Natural killer cell (primary cell): Measurements from ENCODE around the gene AOC2. TPM values are rescaled to one million over a fixed set of nuclear protein-coding genes. Genes with fewer than 3 reads are reported as not detected.

ENCODE experiments used
- ATAC-seq, 3 donors: fragments of 150-1000 bp in 2 of 3; fragments of 200-7000 bp in 1 of 3; cut with Tn5 transposase; 1 replicate in 1 of 3; 2 replicates in 2 of 3; pipeline ENCODE4 v1.10.0; 2021; ENCODE audit warnings: mild to moderate bottlenecking in 2 of 3, moderate library complexity in 2 of 3
- DNase-seq, 2 donors: peaks; one replicate each; pipeline versions ENCODE4 v3.0.0 to v3.0.0-alpha.2; 2013 to 2021; ENCODE audit warnings: mixed read lengths in 1 of 2
- H3K27ac ChIP-seq: one replicate; pipeline ENCODE4 v1.5.1; 2013; ENCODE audit warnings: mild to moderate bottlenecking, low read length
- H3K27me3 ChIP-seq: one replicate; pipeline ENCODE4 v1.6.1; 2013; ENCODE audit warnings: low read length; ENCODE audit not compliant: control insufficient read depth, insufficient read depth
- H3K36me3 ChIP-seq: one replicate; pipeline ENCODE4 v1.6.1; 2013; ENCODE audit warnings: low read length; ENCODE audit not compliant: control insufficient read depth, insufficient read depth
- H3K4me1 ChIP-seq: one replicate; pipeline ENCODE4 v1.6.1; 2013; ENCODE audit warnings: low read length; ENCODE audit not compliant: control insufficient read depth, insufficient read depth
- H3K4me3 ChIP-seq: one replicate; pipeline ENCODE4 v1.5.1; 2013; ENCODE audit warnings: low read length
- H3K9me3 ChIP-seq: one replicate; pipeline ENCODE4 v1.6.1; 2013; ENCODE audit warnings: low read length; ENCODE audit not compliant: control insufficient read depth, insufficient read depth
- H3K27ac Mint-ChIP-seq, 2 donors: one replicate each; pipeline ENCODE4 v1.8.0; 2022; ENCODE audit warnings: mild to moderate bottlenecking in 2 of 2, mixed read lengths in 2 of 2, moderate library complexity in 1 of 2
- H3K27me3 Mint-ChIP-seq, 2 donors: one replicate each; pipeline ENCODE4 v1.8.0; 2022; ENCODE audit warnings: low read depth in 2 of 2, mixed read lengths in 2 of 2
- H3K36me3 Mint-ChIP-seq: one replicate; pipeline ENCODE4 v1.8.0; 2022; ENCODE audit warnings: mixed read lengths
- H3K4me1 Mint-ChIP-seq, 2 donors: one replicate each; pipeline ENCODE4 v1.8.0; 2022; ENCODE audit warnings: mixed read lengths in 2 of 2
- H3K4me3 Mint-ChIP-seq: one replicate; pipeline ENCODE4 v1.8.0; 2022; ENCODE audit warnings: mild to moderate bottlenecking, moderate library complexity, mixed read lengths
- H3K9me3 Mint-ChIP-seq, 2 donors: one replicate each; pipeline ENCODE4 v1.8.0; 2022; ENCODE audit warnings: mixed read lengths in 2 of 2
- CTCF ChIP-seq: fragments of 200-600 bp; IDR thresholded peaks from one replicate; pipeline ENCODE4 v1.8.0; 2022; ENCODE audit warnings: antibody characterized with exemption
- WGBS: methylation state at CpG from one replicate; pipeline ENCODE4 v1.1.7; 2013; ENCODE audit warnings: missing lambda C conversion rate; ENCODE audit not compliant: insufficient coverage; 5-methylcytosine and 5-hydroxymethylcytosine counted together
- intact Hi-C: fragments of 100-400 bp; cut with micrococcal nuclease; formaldehyde crosslinking; loops from one replicate; pipeline ENCODE4 v1.14.2; 2022
- total RNA-seq, 4 donors: library from RNA; stranded (reverse); fragments of 120-200 nt in 1 of 4; gene quantifications; one replicate each; pipeline versions ENCODE4 v1.2.3 to v1.2.4, GENCODE V29; 2013 to 2022

The AOC2 gene
- total RNA-seq, 3 donors from 2014 or later (not counting 1 experiment from before 2014, with no cell fraction given), result 3.0 to 3.9 (median 3.5) TPM

DNA sequence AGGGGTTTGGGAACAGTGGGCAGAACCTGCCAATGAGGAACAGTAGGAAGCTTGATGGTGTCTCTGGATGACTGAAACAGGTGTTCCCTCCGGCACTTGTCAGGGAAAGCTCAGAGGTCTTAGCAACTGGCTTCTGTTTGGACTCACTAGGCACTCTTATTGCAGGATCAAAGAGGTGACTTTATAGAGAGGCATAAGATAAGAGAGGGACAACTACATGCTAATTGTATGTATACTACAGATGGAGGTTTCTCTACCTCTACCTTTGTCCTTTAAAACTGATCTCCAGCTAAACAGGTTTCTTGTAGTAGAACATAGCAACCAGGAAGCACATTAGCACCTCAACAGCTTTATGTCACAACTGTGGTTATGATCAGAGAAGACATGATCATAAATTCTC lies 38.1 kb upstream of the AOC2 start:
- peaks cover 8% of the 10 kb centered on the region for H3K36me3 Mint-ChIP-seq
- intact Hi-C loops, result no loop called here
- Histone ChIP-seq H3K36me3 (peaks cover 20% of the 10 kb centered on the region), H3K9me3 (no peaks in the 10 kb centered on the region), H3K27me3 (no peaks in the 10 kb centered on the region), H3K4me3 (no peak overlapping the region), H3K4me1 (no peaks in the 10 kb centered on the region), H3K27ac (no peak overlapping the region)
- WGBS, result 95% methylated on average over 1 of the region's 1 CpG
- no peaks in the 10 kb centered on the region for H3K27me3 Mint-ChIP-seq
- TF ChIP-seq CTCF, result no peak
- H3K27ac Mint-ChIP-seq, result no peak overlapping the region
- H3K4me1 Mint-ChIP-seq, result no peaks in the 10 kb centered on the region
- ATAC-seq (no peak), DNase-seq (no peak)
- no peaks in the 10 kb centered on the region for H3K9me3 Mint-ChIP-seq
- H3K4me3 Mint-ChIP-seq, result no peak overlapping the region

GRCh38 chr17:42809250-42809649 lies 35.1 kb upstream of the AOC2 start:
- DNase-seq (no peak), ATAC-seq (no peak)
- Histone ChIP-seq H3K4me1 (no peaks in the 10 kb centered on the region), H3K27ac (no peak overlapping the region), H3K4me3 (no peak overlapping the region), H3K9me3 (no peaks in the 10 kb centered on the region), H3K36me3 (peaks cover 38% of the 10 kb centered on the region), H3K27me3 (no peaks in the 10 kb centered on the region)
- peaks cover 8% of the 10 kb centered on the region for H3K36me3 Mint-ChIP-seq
- no peak for TF ChIP-seq CTCF
- H3K4me3 Mint-ChIP-seq, result no peak overlapping the region
- no peaks in the 10 kb centered on the region for H3K27me3 Mint-ChIP-seq
- WGBS, result 94% methylated on average over 3 of the region's 3 CpGs
- peak overlapping the region in 1 of 2 donors; percentile 38 for H3K27ac Mint-ChIP-seq
- no peaks in the 10 kb centered on the region for H3K9me3 Mint-ChIP-seq
- H3K4me1 Mint-ChIP-seq, result no peaks in the 10 kb centered on the region
- intact Hi-C loops, result no loop called here

DNA sequence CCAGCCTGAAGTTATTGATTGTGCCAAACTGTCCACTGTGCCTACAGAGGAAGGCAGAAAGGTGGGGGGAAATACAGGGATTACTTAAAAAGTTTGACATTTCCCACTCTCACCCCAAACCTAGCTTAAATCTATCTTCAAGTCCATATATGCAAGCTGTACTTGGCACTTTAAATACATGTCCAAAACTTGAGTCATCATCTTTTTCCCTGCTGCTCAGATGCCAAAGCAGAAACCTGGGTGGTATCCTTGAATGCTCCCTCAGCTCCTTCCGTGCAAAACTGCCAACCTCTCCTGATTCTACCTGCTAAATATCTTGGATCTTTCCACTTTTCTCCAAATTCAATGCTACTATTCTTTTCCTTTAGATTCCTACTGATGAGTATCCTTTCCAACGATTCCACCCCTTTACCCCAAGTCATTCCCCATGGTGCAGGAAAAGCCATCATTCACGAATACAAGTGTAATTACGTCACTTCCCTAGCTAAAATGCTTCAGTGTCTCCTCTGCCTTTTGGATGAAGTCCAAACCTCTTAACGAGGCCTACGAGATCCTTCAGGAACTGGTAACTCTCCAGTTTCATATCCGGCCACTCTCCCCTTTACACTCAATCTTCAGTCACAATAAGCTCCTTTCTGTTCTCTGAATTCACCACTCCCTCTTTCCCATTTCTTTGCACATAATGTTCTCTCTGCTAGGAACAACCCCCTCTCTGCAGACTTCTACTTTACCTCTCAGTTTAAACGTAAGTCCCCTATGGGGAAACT lies 29.6 kb upstream of the AOC2 start:
- H3K9me3 ChIP-seq, result no peaks in the 10 kb centered on the region
- Mint-ChIP-seq H3K4me3 (no peak overlapping the region), H3K4me1 (peaks cover 0 to 1% of the 10 kb centered on the region in 2 donors), H3K27ac (no peak overlapping the region), H3K36me3 (peaks cover 8% of the 10 kb centered on the region), H3K27me3 (no peaks in the 10 kb centered on the region), H3K9me3 (no peaks in the 10 kb centered on the region)
- 91% methylated on average over 8 of the region's 8 CpGs for WGBS
- no peak for ATAC-seq
- H3K4me1 ChIP-seq, result no peaks in the 10 kb centered on the region
- no peak for DNase-seq
- no peak overlapping the region for H3K4me3 ChIP-seq
- no peak overlapping the region for H3K27ac ChIP-seq
- TF ChIP-seq CTCF, result no peak
- no peaks in the 10 kb centered on the region for H3K27me3 ChIP-seq
- intact Hi-C loops, result no loop called here
- peaks cover 77% of the 10 kb centered on the region for H3K36me3 ChIP-seq

- TF ChIP-seq CTCF, result no peak
- DNase-seq (no peak), ATAC-seq (no peak)
- Mint-ChIP-seq H3K36me3 (no peaks in the 10 kb centered on the region), H3K4me1 (peaks cover 5 to 11% of the 10 kb centered on the region in 2 donors), H3K9me3 (no peaks in the 10 kb centered on the region), H3K4me3 (no peak overlapping the region), H3K27me3 (no peaks in the 10 kb centered on the region), H3K27ac (no peak overlapping the region)
- H3K36me3 ChIP-seq, result peaks cover 69% of the 10 kb centered on the region
- no peaks in the 10 kb centered on the region for H3K27me3 ChIP-seq
- no peak overlapping the region for H3K4me3 ChIP-seq
- WGBS, result 68% methylated on average over 1 of the region's 1 CpG
- intact Hi-C loops, result no loop called here
- no peak overlapping the region for H3K27ac ChIP-seq
- H3K4me1 ChIP-seq, result peaks cover 3% of the 10 kb centered on the region
- no peaks in the 10 kb centered on the region for H3K9me3 ChIP-seq
Observed at GRCh38 chr17:42817866-42818265, 26.5 kb upstream of the AOC2 start.
